ENCODE data around the gene SLC10A3.

SLC10A3 gene

DNA sequence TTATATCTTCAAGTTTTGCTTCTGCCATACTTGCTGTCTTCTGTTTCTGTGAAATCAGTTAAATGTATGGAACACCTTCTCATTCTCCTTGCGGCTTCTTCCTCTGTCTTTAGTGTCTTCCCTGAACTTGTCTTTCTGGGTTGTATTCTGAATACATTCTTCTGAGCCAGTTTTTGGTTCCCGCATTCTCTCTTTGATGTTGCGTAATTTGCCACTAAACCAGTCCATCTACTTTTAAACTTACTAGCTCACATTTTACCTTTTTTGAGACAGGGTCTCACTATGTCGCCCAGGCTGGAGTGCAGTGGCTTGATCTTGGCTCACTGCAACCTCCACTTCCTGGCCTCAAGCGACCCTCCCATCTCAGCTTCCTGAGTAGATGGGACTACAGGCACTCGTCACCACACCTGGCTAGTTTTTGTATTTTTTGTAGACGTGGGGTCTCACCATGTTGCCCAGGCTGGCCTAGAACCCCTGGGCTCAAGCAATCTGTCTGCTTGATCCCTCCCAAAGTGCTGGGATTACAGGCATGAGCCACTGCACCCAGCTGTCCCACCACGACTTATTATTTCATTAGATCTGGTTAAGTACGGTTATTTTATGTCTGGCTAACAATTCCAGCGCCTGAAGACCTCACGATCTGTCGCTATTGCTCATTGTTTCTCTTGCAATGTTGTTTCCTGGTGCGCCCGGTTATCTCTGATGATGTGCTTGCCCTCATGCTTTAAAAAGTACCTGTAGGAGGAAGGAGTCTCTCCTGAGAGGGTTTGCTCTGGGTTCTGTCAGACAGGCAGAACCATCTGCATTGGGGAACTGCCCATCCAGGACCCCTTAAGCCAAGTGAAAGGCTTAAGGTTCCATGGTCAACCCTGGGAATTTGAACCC is 35.4 kb upstream of the SLC10A3 start:
- TF ChIP-seq SIN3A (IDR thresholded peaks at IDR 0.05; ENCODE audit: borderline replicate concordance, insufficient read depth, low read length): no peak
- TF ChIP-seq POLR2AphosphoS5 (IDR thresholded peaks at IDR 0.05; ENCODE audit: low read depth, low read length): no peak

DNA sequence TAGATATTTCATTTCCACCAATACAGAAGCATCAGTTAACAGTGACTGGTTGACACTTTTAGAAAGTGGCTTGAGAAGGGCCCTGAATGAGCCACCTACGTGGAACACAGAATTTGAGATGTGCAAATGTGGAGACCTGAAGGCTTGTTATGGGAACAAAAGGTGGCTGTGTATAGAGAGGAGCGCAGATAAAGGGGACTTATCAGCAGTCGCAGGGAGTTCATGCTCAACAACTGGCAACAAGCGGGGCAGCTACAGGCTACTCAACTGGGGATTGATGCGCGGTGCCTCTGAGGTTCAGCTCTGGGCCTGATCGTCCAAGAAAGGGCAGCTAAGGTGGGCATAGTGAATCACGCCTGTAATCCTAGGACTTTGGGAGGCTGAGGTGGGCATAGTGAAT is 29.0 kb upstream of the SLC10A3 start:
- TF ChIP-seq, protein P1, sequence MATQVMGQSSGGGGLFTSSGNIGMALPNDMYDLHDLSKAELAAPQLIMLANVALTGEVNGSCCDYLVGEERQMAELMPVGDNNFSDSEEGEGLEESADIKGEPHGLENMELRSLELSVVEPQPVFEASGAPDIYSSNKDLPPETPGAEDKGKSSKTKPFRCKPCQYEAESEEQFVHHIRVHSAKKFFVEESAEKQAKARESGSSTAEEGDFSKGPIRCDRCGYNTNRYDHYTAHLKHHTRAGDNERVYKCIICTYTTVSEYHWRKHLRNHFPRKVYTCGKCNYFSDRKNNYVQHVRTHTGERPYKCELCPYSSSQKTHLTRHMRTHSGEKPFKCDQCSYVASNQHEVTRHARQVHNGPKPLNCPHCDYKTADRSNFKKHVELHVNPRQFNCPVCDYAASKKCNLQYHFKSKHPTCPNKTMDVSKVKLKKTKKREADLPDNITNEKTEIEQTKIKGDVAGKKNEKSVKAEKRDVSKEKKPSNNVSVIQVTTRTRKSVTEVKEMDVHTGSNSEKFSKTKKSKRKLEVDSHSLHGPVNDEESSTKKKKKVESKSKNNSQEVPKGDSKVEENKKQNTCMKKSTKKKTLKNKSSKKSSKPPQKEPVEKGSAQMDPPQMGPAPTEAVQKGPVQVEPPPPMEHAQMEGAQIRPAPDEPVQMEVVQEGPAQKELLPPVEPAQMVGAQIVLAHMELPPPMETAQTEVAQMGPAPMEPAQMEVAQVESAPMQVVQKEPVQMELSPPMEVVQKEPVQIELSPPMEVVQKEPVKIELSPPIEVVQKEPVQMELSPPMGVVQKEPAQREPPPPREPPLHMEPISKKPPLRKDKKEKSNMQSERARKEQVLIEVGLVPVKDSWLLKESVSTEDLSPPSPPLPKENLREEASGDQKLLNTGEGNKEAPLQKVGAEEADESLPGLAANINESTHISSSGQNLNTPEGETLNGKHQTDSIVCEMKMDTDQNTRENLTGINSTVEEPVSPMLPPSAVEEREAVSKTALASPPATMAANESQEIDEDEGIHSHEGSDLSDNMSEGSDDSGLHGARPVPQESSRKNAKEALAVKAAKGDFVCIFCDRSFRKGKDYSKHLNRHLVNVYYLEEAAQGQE (IDR thresholded peaks at IDR 0.05; ENCODE audit: insufficient read depth in 1 of 2, low read depth in 2 of 2, low read length in 2 of 2): no peak
- TF ChIP-seq POLR2AphosphoS5 (IDR thresholded peaks at IDR 0.05; ENCODE audit: low read depth, low read length) (no peak), TAF1 (IDR thresholded peaks at IDR 0.05; ENCODE audit: borderline replicate concordance, insufficient read depth, low read length) (no peak), FOXP2 (optimal IDR thresholded peaks at IDR 0.05; ENCODE audit: borderline replicate concordance, extremely low read depth, extremely low read length, insufficient read depth) (no peak), SIN3A (IDR thresholded peaks at IDR 0.05; ENCODE audit: borderline replicate concordance, insufficient read depth, low read length) (no peak)

DNA sequence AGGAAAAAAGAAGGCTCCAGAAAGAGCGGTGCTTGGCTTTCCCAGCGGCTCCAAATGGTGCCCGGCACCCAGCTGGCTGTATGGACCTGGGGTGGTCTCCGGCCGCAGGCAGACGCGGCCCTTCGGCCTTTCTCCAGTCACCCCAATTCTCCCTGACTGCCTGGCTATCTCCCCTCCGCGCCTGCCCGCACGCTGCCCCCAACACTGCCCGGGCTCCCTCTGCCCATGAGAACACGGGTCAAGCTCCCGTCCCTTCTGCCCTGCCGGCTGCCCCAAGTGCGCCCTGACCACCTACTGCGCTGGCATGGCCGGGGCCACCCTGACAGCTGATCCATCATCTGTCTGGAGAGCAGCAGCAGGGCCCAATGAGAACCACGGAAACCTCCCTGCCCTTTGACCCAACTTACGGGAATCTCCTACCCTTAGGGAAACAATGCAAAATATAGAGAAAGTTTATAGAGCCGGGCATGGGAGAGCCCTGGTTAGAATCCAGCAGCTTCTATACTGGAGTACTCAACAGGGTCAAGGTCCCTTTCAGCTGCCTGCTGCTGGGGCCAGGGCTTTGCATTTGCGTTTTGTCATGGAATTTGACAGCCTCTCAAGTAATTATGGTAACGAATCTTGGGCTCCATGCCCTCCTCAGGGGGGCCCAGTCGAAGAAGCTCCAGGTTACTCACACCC is 26.8 kb upstream of the SLC10A3 start:
- TF ChIP-seq TAF1 (IDR thresholded peaks at IDR 0.05; ENCODE audit: borderline replicate concordance, insufficient read depth, low read length): no peak
- no peak for TF ChIP-seq FOXP2 (optimal IDR thresholded peaks at IDR 0.05; ENCODE audit: borderline replicate concordance, extremely low read depth, extremely low read length, insufficient read depth)
- no peak for TF ChIP-seq POLR2AphosphoS5 (IDR thresholded peaks at IDR 0.05; ENCODE audit: low read depth, low read length)
- TF ChIP-seq, protein P1 (IDR thresholded peaks at IDR 0.05; ENCODE audit: insufficient read depth in 1 of 2, low read depth in 2 of 2, low read length in 2 of 2): no peak
- no peak for TF ChIP-seq SIN3A (IDR thresholded peaks at IDR 0.05; ENCODE audit: borderline replicate concordance, insufficient read depth, low read length)

DNA sequence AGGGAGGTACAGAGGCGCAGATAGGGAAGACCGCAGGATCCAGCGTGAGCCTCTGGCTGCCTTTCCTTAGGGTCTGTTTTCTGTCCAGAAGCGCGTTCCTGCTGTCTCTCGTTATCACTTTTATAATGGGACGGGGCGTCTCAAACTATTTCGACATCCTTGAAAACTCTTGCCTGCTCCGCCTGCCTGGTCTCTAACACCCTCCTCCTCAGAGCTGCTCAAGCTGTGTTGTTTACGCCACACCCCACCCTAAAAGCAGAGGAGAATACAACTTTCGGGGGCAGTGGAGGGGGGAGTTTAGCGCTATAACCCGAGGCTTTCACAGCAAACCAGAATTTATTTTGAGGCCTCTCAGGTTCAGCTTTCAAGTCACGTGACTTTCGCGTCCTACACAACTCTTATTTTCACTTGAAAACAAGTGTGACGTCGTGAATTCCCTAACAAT is 26.2 kb upstream of the SLC10A3 start:
- TF ChIP-seq POLR2AphosphoS5 (IDR thresholded peaks at IDR 0.05; ENCODE audit: low read depth, low read length): no peak
- TF ChIP-seq FOXP2 (optimal IDR thresholded peaks at IDR 0.05; ENCODE audit: borderline replicate concordance, extremely low read depth, extremely low read length, insufficient read depth): no peak
- TF ChIP-seq, protein P1 (IDR thresholded peaks at IDR 0.05; ENCODE audit: insufficient read depth in 1 of 2, low read depth in 2 of 2, low read length in 2 of 2): no peak
- TF ChIP-seq TAF1 (IDR thresholded peaks at IDR 0.05; ENCODE audit: borderline replicate concordance, insufficient read depth, low read length): no peak
- TF ChIP-seq SIN3A (IDR thresholded peaks at IDR 0.05; ENCODE audit: borderline replicate concordance, insufficient read depth, low read length): no peak

DNA sequence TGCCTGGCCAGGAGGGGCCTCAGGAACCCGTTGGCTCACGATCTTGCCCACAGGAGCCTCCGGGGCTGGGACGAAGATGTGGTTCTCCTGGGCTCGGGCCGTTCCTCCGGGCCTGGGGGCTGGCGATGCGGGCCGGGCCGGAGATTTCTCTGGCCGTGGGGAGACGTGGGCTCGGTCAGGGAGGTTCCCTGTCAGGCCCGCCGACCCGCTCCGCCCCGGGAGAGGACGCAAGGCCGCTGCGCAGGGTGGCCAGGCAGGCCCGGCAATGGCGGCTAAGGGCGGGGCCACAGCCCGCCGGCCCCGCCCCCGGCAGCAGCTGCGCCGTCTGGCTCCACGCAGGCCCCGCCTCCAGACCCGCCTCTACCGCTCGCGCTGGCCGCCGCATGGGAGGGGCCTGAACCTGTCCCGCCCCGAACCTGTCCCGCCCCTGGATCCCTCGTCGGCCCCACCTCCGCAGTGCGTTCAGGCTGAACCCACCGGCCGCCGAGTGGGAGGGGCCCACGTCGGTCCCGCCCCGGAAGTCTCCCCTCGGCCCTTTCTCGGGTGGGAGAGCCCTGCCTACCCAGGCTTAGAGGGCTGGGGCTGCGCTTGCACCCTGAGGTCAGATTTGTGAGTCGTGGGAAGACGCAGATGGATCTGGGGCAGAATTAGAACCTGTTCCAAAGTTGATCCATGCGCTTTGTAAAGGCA is 25.7 kb upstream of the SLC10A3 start, which contains the start of gene FAM3A:
FAM3A (minus strand) TSS at position 267 of the 690 bp plus-strand sequence. CDS start 460 bp downstream, outside the sequence.
- peak; percentile 76; the same call in 1 of the 2 replicates for TF ChIP-seq POLR2AphosphoS5 (IDR thresholded peaks at IDR 0.05; ENCODE audit: low read depth, low read length)
- TF ChIP-seq TAF1 (IDR thresholded peaks at IDR 0.05; ENCODE audit: borderline replicate concordance, insufficient read depth, low read length): peak; percentile 18; the same call in 1 of the 2 replicates
- peak; percentile 14 for TF ChIP-seq FOXP2 (optimal IDR thresholded peaks at IDR 0.05; ENCODE audit: borderline replicate concordance, extremely low read depth, extremely low read length, insufficient read depth)
- TF ChIP-seq SIN3A (IDR thresholded peaks at IDR 0.05; ENCODE audit: borderline replicate concordance, insufficient read depth, low read length): no peak
- TF ChIP-seq, protein P1 (IDR thresholded peaks at IDR 0.05; ENCODE audit: insufficient read depth in 1 of 2, low read depth in 2 of 2, low read length in 2 of 2): no peak

All from PFSK-1 (cell line).